IMR-90 (cell line): ENCODE measurements around the gene CRYGC. TPM values are rescaled to one million over a fixed set of nuclear protein-coding genes. Genes with fewer than 3 reads are reported as not detected.

Experiments used
- ATAC-seq: fragments of 200-7000 bp; cut with Tn5 transposase; 2 replicates; pipeline ENCODE4 v1.9.1; 2020; ENCODE audit warnings: low read depth, mild to moderate bottlenecking, moderate library complexity
- BruUV-seq: library from RNA; stranded (reverse); fragments of 400-500 nt; replicated peaks from 2 replicates; lab custom pipeline; 2021; lab: Mats Ljungman, UMichigan
- CTCF ChIA-PET: fragments of 300-600 bp; formaldehyde crosslinking; extraction: SDS; loops from one replicate; lab custom pipeline; 2021; ENCODE audit warnings: antibody characterized with exemption; lab: Yijun Ruan, JAX
- POLR2A ChIA-PET: fragments of 300-600 bp; sonication (Branson Sonifier 250); formaldehyde crosslinking; loops from one replicate; lab custom pipeline; 2022; ENCODE audit warnings: antibody characterized with exemption; ENCODE audit not compliant: unreplicated experiment; lab: Charles Lee
- DNase-seq: peaks from one replicate; pipeline ENCODE4 v3.0.0; 2013
- H2AFZ ChIP-seq: replicated peaks from 2 replicates; pipeline ENCODE3; 2013; ENCODE audit warnings: low read length, mild to moderate bottlenecking; ENCODE audit not compliant: poor library complexity
- H2AK5ac ChIP-seq: 2 replicates; pipeline ENCODE4 v1.6.1; 2013; ENCODE audit warnings: low read depth, low read length, inconsistent platforms
- H2AK9ac ChIP-seq: replicated peaks from 2 replicates; pipeline ENCODE3; 2013; ENCODE audit warnings: mild to moderate bottlenecking, low read depth, low read length, moderate library complexity; ENCODE audit not compliant: poor library complexity
- H2BK120ac ChIP-seq: 2 replicates; pipeline ENCODE4 v1.6.1; 2013; ENCODE audit warnings: low read depth, low read length, inconsistent platforms
- H2BK15ac ChIP-seq: 3 replicates; pipeline ENCODE4 v1.6.1; 2013; ENCODE audit warnings: low read depth, low read length, inconsistent platforms
- H2BK20ac ChIP-seq: 2 replicates; pipeline ENCODE4 v1.6.1; 2013; ENCODE audit warnings: low read depth, mild to moderate bottlenecking, inconsistent platforms, low read length, moderate library complexity
- H2BK5ac ChIP-seq: 2 replicates; pipeline ENCODE4 v1.6.1; 2013; ENCODE audit warnings: mild to moderate bottlenecking, low read depth, low read length, inconsistent platforms; ENCODE audit not compliant: poor library complexity, severe bottlenecking
- H3K14ac ChIP-seq: replicated peaks from 2 replicates; pipeline ENCODE4 v1.6.1; 2013; ENCODE audit warnings: low read depth, low read length, inconsistent platforms
- H3K18ac ChIP-seq: 2 replicates; pipeline ENCODE4 v1.6.1; 2013; ENCODE audit warnings: low read depth, low read length, control low read depth
- H3K23ac ChIP-seq: 2 replicates; pipeline ENCODE4 v1.6.1; 2013; ENCODE audit warnings: low read depth, low read length, inconsistent platforms
- H3K27ac ChIP-seq: 2 replicates; pipeline ENCODE4 v1.5.1; 2013; ENCODE audit warnings: mild to moderate bottlenecking, control low read depth, low read length; ENCODE audit not compliant: insufficient read depth
- H3K27me3 ChIP-seq: 2 replicates; pipeline ENCODE4 v1.6.1; 2013; ENCODE audit warnings: low read length; ENCODE audit not compliant: control insufficient read depth, insufficient read depth
- H3K36me3 ChIP-seq: 2 replicates; pipeline ENCODE4 v1.6.1; 2013; ENCODE audit warnings: low read length, mixed read lengths; ENCODE audit not compliant: control insufficient read depth, insufficient read depth
- H3K4ac ChIP-seq: 2 replicates; pipeline ENCODE4 v1.6.1; 2013; ENCODE audit warnings: low read depth, low read length, inconsistent platforms
- H3K4me1 ChIP-seq: 2 replicates; pipeline ENCODE4 v1.6.1; 2013; ENCODE audit warnings: low read length, mixed read lengths; ENCODE audit not compliant: control insufficient read depth, insufficient read depth
- H3K4me2 ChIP-seq: 2 replicates; pipeline ENCODE4 v1.6.1; 2013; ENCODE audit warnings: low read depth, mild to moderate bottlenecking, control low read depth, low read length, moderate library complexity
- H3K4me3 ChIP-seq: 2 replicates; pipeline ENCODE4 v1.5.1; 2013; ENCODE audit warnings: low read depth, mild to moderate bottlenecking, control low read depth, low read length, moderate library complexity; ENCODE audit not compliant: insufficient read depth
- H3K56ac ChIP-seq: 2 replicates; pipeline ENCODE4 v1.6.1; 2013; ENCODE audit warnings: low read length, inconsistent platforms; ENCODE audit not compliant: insufficient read depth; ENCODE audit errors: extremely low read depth
- H3K79me1 ChIP-seq, 2 experiments: 2 replicates each; pipeline ENCODE4 v1.6.1; 2013; ENCODE audit warnings: low read length in 2 of 2, inconsistent platforms in 1 of 2, low read depth in 1 of 2
- H3K9ac ChIP-seq: 2 replicates; pipeline ENCODE4 v1.6.1; 2013; ENCODE audit warnings: low read depth, low read length, control low read depth
- H3K9me1 ChIP-seq: 2 replicates; pipeline ENCODE4 v1.6.1; 2013; ENCODE audit warnings: low read length, inconsistent platforms; ENCODE audit not compliant: insufficient read depth
- H3K9me3 ChIP-seq: 2 replicates; pipeline ENCODE4 v1.6.1; 2013; ENCODE audit warnings: low read length; ENCODE audit not compliant: control insufficient read depth, insufficient read depth
- H4K20me1 ChIP-seq: 2 replicates; pipeline ENCODE4 v1.6.1; 2013; ENCODE audit warnings: low read length, inconsistent platforms; ENCODE audit not compliant: insufficient read depth
- H4K5ac ChIP-seq: 2 replicates; pipeline ENCODE4 v1.6.1; 2013; ENCODE audit warnings: mild to moderate bottlenecking, low read depth, low read length, control low read depth
- H4K8ac ChIP-seq, 2 experiments: 2 replicates each; pipeline ENCODE4 v1.6.1; 2013; ENCODE audit warnings: low read depth in 2 of 2, low read length in 2 of 2, control low read depth in 1 of 2, inconsistent platforms in 1 of 2
- H4K91ac ChIP-seq: 2 replicates; pipeline ENCODE4 v1.6.1; 2013; ENCODE audit warnings: low read depth, low read length, inconsistent platforms; ENCODE audit not compliant: insufficient read depth
- MXI1 ChIP-seq: IDR thresholded peaks from 2 replicates; pipeline ENCODE4 v1.6.1; 2012; ENCODE audit warnings: low read depth, mild to moderate bottlenecking, low read length, moderate library complexity, borderline replicate concordance
- dilution Hi-C: fragments of 300-500 bp; cut with HindIII; formaldehyde crosslinking; loops from one replicate; pipeline ENCODE4 v1.14.3; 2018; ENCODE audit warnings: low sequenced_read_pairs; ENCODE audit not compliant: unreplicated experiment
- in situ Hi-C: fragments of 300-500 bp; cut with MboI; formaldehyde crosslinking; loops from 3 replicates; pipeline ENCODE4 v1.14.3; 2019; ENCODE audit warnings: low sequenced_read_pairs, inconsistent platforms, mixed read lengths
- intact Hi-C: fragments of 100-400 bp; cut with micrococcal nuclease; formaldehyde crosslinking; loops from 2 replicates; pipeline ENCODE4 v1.10.0; 2022
- polyA plus RNA-seq, 3 experiments: library from polyadenylated mRNA; depleted of rRNA; stranded (reverse); fragments of >200 nt; gene quantifications; 2 replicates each; pipeline ENCODE4 v1.2.3, GENCODE V29; 2012; ENCODE audit warnings: low replicate concordance in 1 of 3
- total RNA-seq: library from RNA; depleted of rRNA; stranded (reverse); fragments of >200 nt; gene quantifications from 2 replicates; pipeline ENCODE4 v1.2.3, GENCODE V29; 2012

CRYGC gene
- total and polyA plus RNA-seq, 2 of the 4 experiments (the other 2 are of a cell fraction) = not detected

DNA sequence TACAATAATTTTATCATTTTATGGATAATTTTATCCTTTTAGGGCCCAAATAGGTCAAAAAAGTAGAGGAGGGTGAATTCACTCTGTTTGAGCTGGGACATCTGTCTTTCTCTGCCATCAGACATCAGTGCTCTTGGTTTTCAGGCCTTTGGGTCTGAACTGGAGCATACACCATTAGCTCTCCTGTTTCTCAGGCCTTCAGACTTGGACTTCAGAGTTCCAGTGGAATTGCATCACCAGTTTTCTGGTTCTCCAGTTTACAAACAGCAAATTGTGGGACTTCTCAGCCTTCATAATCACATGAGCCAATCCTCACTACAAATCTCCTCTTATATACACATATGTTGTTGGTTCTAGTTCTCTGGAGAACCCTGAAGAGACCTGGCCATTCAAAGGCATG is 39.2 kb downstream of the CRYGC start:
- no peak overlapping the region for H4K5ac ChIP-seq

More for the DNA sequence above, 39.2 kb downstream of the CRYGC start:
- ATAC-seq (no peak), DNase-seq (no peak)
- Histone ChIP-seq H3K9me3 (no peaks in the 10 kb centered on the region), H4K8ac (no peak overlapping the region), H2AK5ac (no peak overlapping the region), H3K36me3 (no peaks in the 10 kb centered on the region), H3K9me1 (no peaks in the 10 kb centered on the region), H3K9ac (no peak overlapping the region), H3K56ac (no peak overlapping the region), H3K27me3 (0 out of 2 replicates have a peak, but pooled peaks cover 1% of the 10 kb centered on the region), H2BK5ac (no peak overlapping the region), H3K4ac (no peak overlapping the region), H2BK15ac (no peak overlapping the region), H4K91ac (no peak overlapping the region), H3K4me3 (no peak overlapping the region), H2BK120ac (no peak overlapping the region), H2AFZ (no peak overlapping the region), H3K4me2 (no peak overlapping the region), H3K79me1 (no peaks in the 10 kb centered on the region), H3K14ac (no peak overlapping the region), H3K18ac (no peak overlapping the region), H2BK20ac (no peak overlapping the region), H4K20me1 (no peaks in the 10 kb centered on the region), H3K23ac (no peak overlapping the region), H2AK9ac (no peak overlapping the region), H3K27ac (no peak overlapping the region), H3K4me1 (no peaks in the 10 kb centered on the region)
- ChIA-PET CTCF (no interaction called here), POLR2A (no interaction called here)
- intact Hi-C loops (no loop called here), dilution Hi-C loops (no loop called here), in situ Hi-C loops (no loop called here)
- no peak for TF ChIP-seq MXI1
- no TSS peak for BruUV-seq
